H54 (cell line): ENCODE data around the gene ARPC2.
A peak's percentile ranks its signal among the peaks of the same experiment; 100 is the strongest.
"Not testable (repeated sequence)": the region's sequence is repeated elsewhere in the genome, so short reads cannot be mapped to it uniquely, and the experiment has no call there.

Source experiments
- DNase-seq: peaks from one replicate; pipeline ENCODE4 v3.0.0; 2011; ENCODE audit warnings: low spot score, mixed read lengths; ENCODE audit not compliant: insufficient read length
- FAIRE-seq: peaks from 3 replicates; lab custom pipeline; 2011; peaks lifted over from hg19 to GRCh38; lab: Jason Lieb, UNC
- POLR2A ChIP-seq: IDR thresholded peaks from 2 replicates; pipeline ENCODE4 v1.6.1; 2011; ENCODE audit warnings: low read depth, mild to moderate bottlenecking, low read length

The ARPC2 gene

GRCh38 chr2:218264773-218265561 lies 48.0 kb downstream of the ARPC2 start:
- DNase-seq, result no peak
- no peak for TF ChIP-seq POLR2A
- no peak for FAIRE-seq

- no peak for FAIRE-seq
- no peak for TF ChIP-seq POLR2A
Measured at GRCh38 chr2:218265626-218266025, 48.6 kb downstream of the ARPC2 start.

GRCh38 chr2:218266316-218266979 lies 49.5 kb downstream of the ARPC2 start:
- TF ChIP-seq POLR2A, result no peak

More at GRCh38 chr2:218265626-218266025, 48.6 kb downstream of the ARPC2 start:
- DNase-seq, result no peak

GRCh38 chr2:218267259-218267658 lies 50.3 kb downstream of the ARPC2 start:
- FAIRE-seq (no peak), DNase-seq (no peak)
- no peak for TF ChIP-seq POLR2A

More at GRCh38 chr2:218266316-218266979, 49.5 kb downstream of the ARPC2 start:
- FAIRE-seq (no peak), DNase-seq (no peak)

GRCh38 chr2:218269900-218270720 lies 53.1 kb downstream of the ARPC2 start, which contains the start of the genes AAMP and PNKD:
Gene AAMP (minus strand): TSS chr2:218270137. CDS start chr2:218270086, 51 bp downstream.
Gene PNKD (plus strand): TSS chr2:218270519. CDS start chr2:218270536, 17 bp downstream.
- peak; percentile 48 for FAIRE-seq
- DNase-seq, result peak; percentile 96
- peak; percentile 75 for TF ChIP-seq POLR2A

GRCh38 chr2:218270721-218271486 lies 53.9 kb downstream of the ARPC2 start:
- peak; percentile 33 for DNase-seq
- TF ChIP-seq POLR2A, result no peak
- FAIRE-seq, result no peak

- no peak for TF ChIP-seq POLR2A
- FAIRE-seq (no peak), DNase-seq (no peak)
Measured at GRCh38 chr2:218271487-218271797, 54.5 kb downstream of the ARPC2 start.

GRCh38 chr2:218271865-218272530 lies 55.0 kb downstream of the ARPC2 start:
- DNase-seq, result no peak
- no peak for TF ChIP-seq POLR2A
- FAIRE-seq, result no peak

- FAIRE-seq (peak; percentile 50), DNase-seq (peak; percentile 86)
- no peak for TF ChIP-seq POLR2A
Measured at GRCh38 chr2:218272531-218273212, 55.7 kb downstream of the ARPC2 start.

GRCh38 chr2:218273214-218273907 lies 56.4 kb downstream of the ARPC2 start:
- not testable (repeated sequence) for FAIRE-seq

GRCh38 chr2:218273908-218274249 lies 56.9 kb downstream of the ARPC2 start:
- no peak for TF ChIP-seq POLR2A
- DNase-seq (no peak), FAIRE-seq (no peak)

More at GRCh38 chr2:218273214-218273907, 56.4 kb downstream of the ARPC2 start:
- DNase-seq, result not testable (repeated sequence)

- DNase-seq, result no peak
- no peak for TF ChIP-seq POLR2A
- FAIRE-seq, result no peak
Measured at GRCh38 chr2:218274586-218274985, 57.6 kb downstream of the ARPC2 start.
